ENCODE measurements around the gene INCENP. TPM values are rescaled to one million over a fixed set of nuclear protein-coding genes. Genes with fewer than 3 reads are reported as not detected.
"Not testable (repeated sequence)": the region's sequence is repeated elsewhere in the genome, so short reads cannot be mapped to it uniquely, and the experiment has no call there.

INCENP gene
- 96.8 and 107 TPM in 2 replicates for total RNA-seq (2014; rRNA removed; shearing (Covaris generic))

DNA sequence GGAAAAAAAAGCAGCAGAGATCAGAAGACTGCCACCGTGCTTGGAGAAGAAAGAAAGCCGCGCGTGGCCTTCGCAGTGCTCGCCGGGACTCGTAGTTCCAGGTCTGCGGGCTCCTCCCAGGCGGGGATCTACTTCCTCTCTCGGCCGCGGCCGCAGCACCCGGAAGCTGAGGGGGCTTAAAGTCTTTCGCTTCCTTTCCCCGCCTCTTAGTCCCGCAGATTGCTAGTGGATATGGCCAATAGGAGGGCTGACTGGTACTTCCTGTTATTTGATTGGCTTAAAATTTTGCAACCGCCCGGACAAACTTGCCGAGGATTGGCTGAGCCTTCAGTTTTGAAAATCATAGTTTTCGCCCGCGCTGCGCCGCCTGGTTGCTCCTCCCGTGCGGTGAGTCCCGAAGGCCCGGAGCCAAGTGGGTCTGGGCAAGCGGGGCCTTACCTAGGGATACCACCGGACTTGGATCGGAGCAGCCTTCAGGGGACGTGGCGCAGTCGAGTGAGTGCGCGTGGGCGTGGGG lies at the start of gene INCENP:
INCENP (plus strand) TSS at position 343 of the 517 bp plus-strand sequence. CDS start 4,151 bp downstream, outside the sequence.
- Histone ChIP-seq H3K4me3 (ENCODE audit: insufficient read depth, low read depth, low read length) (peak within 1 kb of the TSS; percentile 100), H3K36me3 (replicated peaks; ENCODE audit: control insufficient read depth, insufficient read depth, low read length) (peaks cover 9% of the 10 kb centered on the region), H3K27me3 (ENCODE audit: control insufficient read depth, insufficient read depth, low read length) (no peaks in the 10 kb centered on the region)
- DNase-seq, result peak; percentile 99

DNA sequence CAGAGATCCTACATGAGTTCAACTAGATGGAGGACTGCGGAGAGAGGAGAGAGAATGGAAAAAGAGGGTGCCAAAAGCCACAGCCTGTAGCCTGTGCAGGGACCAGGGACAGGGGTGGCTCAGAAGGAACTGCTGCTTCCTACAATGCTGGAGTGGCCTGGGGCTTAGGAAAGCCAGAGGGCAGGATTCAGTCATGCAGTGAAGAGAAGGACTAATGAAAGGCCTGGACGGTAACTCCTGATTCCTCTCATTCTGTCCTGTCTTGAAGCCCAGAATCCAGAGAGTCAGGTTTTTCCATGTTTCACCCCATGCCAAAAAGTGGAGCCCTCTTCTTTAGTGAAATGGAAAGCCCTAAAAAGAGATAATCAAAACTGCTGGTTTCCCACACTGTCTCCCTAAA lies 48.4 kb upstream of the INCENP start:
- no peak for DNase-seq
- Histone ChIP-seq H3K36me3 (replicated peaks; ENCODE audit: control insufficient read depth, insufficient read depth, low read length) (no peaks in the 10 kb centered on the region), H3K4me3 (ENCODE audit: insufficient read depth, low read depth, low read length) (no peak overlapping the region), H3K27me3 (ENCODE audit: control insufficient read depth, insufficient read depth, low read length) (no peaks in the 10 kb centered on the region)

- Histone ChIP-seq H3K4me3 (ENCODE audit: insufficient read depth, low read depth, low read length) (no peak overlapping the region), H3K36me3 (replicated peaks; ENCODE audit: control insufficient read depth, insufficient read depth, low read length) (no peaks in the 10 kb centered on the region), H3K27me3 (ENCODE audit: control insufficient read depth, insufficient read depth, low read length) (no peaks in the 10 kb centered on the region; the same call in 1 of the 2 replicates)
- DNase-seq, result no peak
Observed at GRCh38 chr11:62077132-62077531, 46.7 kb upstream of the INCENP start.

DNA sequence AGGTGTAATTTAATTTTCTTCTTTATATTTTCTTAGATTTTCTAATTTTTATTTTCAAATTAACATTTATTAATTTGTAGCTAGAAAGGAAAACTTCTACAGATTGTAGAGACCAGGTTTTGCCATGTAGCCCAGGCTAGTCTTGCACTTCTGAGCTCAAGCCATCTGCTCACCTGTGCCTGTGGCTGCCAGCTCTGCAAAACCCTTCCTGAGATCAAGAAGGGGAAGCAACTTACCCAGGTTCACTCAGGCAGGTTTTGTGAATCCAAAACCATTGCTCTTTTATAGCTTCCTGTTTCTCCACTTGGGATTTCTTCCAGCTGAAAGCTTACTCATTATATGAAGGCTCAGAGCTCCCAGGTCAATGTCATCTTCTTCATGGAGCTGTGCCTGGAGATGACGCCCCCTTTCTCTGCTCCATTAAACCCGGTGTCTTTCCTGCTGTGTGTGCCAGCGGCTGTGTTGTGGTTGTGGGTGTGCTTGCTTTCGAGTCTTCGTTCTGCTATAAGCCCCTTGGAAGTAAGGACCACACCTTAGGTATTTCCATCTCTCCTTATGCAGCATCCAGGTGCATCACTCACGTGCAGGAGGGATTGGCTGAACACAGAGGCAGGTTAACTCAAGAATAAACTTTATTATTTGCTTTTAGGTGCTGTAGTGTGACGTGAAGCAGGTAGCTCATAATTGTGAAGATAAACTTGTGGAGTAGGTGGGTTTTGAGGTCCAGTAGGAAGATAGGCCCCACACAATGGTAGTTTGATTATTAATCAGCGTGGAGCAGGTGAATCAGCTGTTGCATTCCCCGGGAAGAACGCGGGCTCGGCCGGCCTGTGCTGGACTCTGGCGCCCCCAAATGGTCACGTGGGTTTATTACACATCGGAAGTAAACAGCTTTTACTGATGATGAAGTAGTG lies 42.2 kb upstream of the INCENP start:
- Histone ChIP-seq H3K4me3 (ENCODE audit: insufficient read depth, low read depth, low read length) (no peak overlapping the region), H3K36me3 (replicated peaks; ENCODE audit: control insufficient read depth, insufficient read depth, low read length) (no peaks in the 10 kb centered on the region), H3K27me3 (ENCODE audit: control insufficient read depth, insufficient read depth, low read length) (no peaks in the 10 kb centered on the region; the same call in 1 of the 2 replicates)
- DNase-seq, result peak; percentile 73

DNA sequence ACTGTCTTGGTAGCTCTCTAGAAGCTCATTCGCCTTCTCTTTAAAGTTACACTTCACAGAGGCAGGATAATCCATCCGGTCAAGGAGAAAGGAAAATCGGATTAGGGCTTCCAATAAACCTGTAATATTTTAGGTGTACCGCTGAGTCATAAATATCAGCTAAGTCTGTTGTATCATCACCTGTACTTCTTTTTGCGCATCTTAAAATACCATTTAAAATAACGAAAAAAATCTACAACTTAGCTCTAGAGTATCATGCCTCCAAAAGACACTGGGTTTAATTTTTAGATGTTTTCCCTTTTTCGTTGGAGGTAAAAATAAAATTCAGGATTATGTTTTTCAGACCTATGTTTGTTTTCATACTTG lies 41.5 kb upstream of the INCENP start:
- Histone ChIP-seq H3K4me3 (ENCODE audit: insufficient read depth, low read depth, low read length) (no peak overlapping the region), H3K27me3 (ENCODE audit: control insufficient read depth, insufficient read depth, low read length) (no peaks in the 10 kb centered on the region; the same call in 1 of the 2 replicates), H3K36me3 (replicated peaks; ENCODE audit: control insufficient read depth, insufficient read depth, low read length) (no peaks in the 10 kb centered on the region)
- DNase-seq, result no peak

DNA sequence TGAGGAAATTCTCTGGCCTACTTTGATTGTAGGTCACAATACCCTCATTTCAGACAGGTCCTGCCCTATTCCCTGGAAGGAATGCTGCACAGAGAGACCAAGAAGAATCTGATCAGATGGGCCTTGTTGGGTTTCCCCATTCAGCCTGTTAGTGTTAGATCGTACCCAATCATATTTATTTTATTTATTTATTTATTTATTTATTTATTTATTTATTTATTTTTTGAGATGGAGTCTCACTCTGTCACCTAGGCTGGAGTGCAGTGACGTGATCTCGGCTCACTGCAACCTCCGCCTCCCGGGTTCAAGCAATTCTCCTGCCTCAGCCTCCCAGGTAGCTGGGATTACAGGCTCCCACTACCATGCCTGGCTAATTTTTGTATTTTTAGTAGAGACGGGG lies 39.0 kb upstream of the INCENP start:
- not testable (repeated sequence) for DNase-seq

GRCh38 chr11:62087694-62088093 lies 36.1 kb upstream of the INCENP start:
- Histone ChIP-seq H3K4me3 (ENCODE audit: insufficient read depth, low read depth, low read length) (no peak overlapping the region), H3K36me3 (replicated peaks; ENCODE audit: control insufficient read depth, insufficient read depth, low read length) (no peaks in the 10 kb centered on the region), H3K27me3 (ENCODE audit: control insufficient read depth, insufficient read depth, low read length) (no peaks in the 10 kb centered on the region)
- DNase-seq, result no peak

More for the DNA sequence above, 39.0 kb upstream of the INCENP start:
- not testable (repeated sequence) for H3K4me3 ChIP-seq (ENCODE audit: insufficient read depth, low read depth, low read length); H3K36me3 ChIP-seq (replicated peaks; ENCODE audit: control insufficient read depth, insufficient read depth, low read length); H3K27me3 ChIP-seq (ENCODE audit: control insufficient read depth, insufficient read depth, low read length)

DNA sequence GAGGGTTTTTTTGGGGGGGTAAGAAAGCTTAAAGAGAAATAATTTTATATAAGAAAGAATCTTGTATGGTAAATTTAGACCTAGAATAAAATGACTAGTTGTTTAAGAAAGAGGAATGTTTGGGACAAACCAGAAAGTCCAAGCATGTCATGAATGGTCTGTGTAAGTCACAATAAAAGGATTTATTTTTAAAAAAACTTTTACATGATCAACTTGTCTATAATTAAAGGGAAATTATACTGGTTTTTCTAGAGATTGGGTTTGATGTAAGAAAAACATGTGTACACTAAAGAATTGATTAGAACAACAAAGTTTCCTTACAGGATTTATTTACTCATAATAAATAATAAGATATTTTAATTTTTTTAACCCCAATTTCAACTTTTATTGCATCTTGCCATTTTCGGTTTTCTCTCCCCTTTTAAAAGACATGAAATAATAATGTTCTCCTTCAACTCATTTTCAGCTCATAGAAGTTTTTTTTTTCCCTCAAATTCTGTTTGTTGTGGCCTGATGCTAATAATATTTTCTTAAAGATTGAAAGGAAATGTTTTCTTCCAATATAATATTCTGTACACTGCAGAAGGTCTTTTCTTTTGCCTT lies 35.4 kb upstream of the INCENP start:
- no peaks in the 10 kb centered on the region for H3K36me3 ChIP-seq (replicated peaks; ENCODE audit: control insufficient read depth, insufficient read depth, low read length)
- DNase-seq, result no peak
- H3K27me3 ChIP-seq (ENCODE audit: control insufficient read depth, insufficient read depth, low read length), result no peaks in the 10 kb centered on the region
- no peak overlapping the region for H3K4me3 ChIP-seq (ENCODE audit: insufficient read depth, low read depth, low read length)

DNA sequence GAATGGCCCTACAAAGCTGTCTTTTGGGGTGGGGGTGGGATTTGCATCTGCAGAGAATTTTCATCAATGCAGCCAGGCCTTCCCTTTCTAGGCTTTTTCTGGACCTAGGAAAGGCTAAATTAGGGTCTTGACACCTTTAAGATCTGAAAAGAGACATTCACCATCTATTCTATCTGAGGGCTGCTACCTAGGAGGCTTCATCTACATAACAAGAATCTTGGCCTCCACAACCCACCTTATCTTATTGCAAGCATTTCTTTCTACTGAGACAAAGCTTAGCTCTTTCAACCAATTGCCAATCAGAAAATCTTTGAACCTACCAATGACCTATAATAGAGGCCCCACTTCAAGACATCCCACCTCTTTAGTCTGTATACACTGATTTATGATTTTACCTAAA lies 20.7 kb upstream of the INCENP start:
- Histone ChIP-seq H3K4me3 (ENCODE audit: insufficient read depth, low read depth, low read length) (no peak overlapping the region), H3K36me3 (replicated peaks; ENCODE audit: control insufficient read depth, insufficient read depth, low read length) (no peaks in the 10 kb centered on the region), H3K27me3 (ENCODE audit: control insufficient read depth, insufficient read depth, low read length) (no peaks in the 10 kb centered on the region)
- no peak for DNase-seq

- DNase-seq, result no peak
- Histone ChIP-seq H3K4me3 (ENCODE audit: insufficient read depth, low read depth, low read length) (no peak overlapping the region), H3K27me3 (ENCODE audit: control insufficient read depth, insufficient read depth, low read length) (no peaks in the 10 kb centered on the region), H3K36me3 (replicated peaks; ENCODE audit: control insufficient read depth, insufficient read depth, low read length) (no peaks in the 10 kb centered on the region)
Observed at GRCh38 chr11:62103986-62104385, 19.8 kb upstream of the INCENP start.

DNA sequence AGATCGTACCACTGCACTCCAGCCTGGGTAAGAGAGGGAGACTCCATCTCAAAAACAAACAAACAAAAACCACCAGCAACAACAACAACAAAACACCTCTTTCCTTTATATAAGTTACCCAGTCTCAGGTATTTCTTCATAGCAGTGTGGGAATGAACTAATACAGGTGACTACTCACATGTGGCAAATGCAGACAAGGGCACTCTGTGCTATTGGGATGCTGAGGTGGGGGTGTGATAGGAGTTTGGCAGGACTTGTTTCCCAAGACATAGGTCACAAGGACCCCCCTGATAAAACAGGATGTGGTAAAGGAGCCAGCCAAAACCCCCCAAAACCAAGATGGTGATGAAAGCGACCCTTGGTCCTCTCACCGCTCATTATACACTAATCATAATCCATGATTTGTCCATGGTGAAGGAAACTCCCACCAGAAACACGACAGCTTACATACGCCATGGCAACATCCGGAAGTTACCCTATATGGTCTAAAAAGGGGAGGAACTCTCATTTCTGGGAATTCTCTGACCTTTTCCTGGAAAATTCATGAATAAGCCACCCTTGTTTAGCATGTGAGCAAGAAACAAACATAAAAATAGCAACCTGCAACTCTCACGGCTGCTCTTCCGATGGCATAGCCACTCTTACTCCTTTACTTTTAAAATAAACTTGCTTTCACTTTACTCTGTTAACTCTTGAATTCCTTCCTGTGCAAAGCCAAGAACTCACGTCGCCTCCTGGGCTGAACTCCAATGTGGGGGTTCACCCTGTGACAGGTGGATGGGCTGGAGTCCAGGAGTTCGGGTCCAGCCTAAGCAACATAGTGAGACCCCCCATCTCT lies 18.8 kb upstream of the INCENP start:
- Histone ChIP-seq H3K36me3 (replicated peaks; ENCODE audit: control insufficient read depth, insufficient read depth, low read length) (no peaks in the 10 kb centered on the region), H3K27me3 (ENCODE audit: control insufficient read depth, insufficient read depth, low read length) (no peaks in the 10 kb centered on the region), H3K4me3 (ENCODE audit: insufficient read depth, low read depth, low read length) (no peak overlapping the region)
- DNase-seq, result no peak

DNA sequence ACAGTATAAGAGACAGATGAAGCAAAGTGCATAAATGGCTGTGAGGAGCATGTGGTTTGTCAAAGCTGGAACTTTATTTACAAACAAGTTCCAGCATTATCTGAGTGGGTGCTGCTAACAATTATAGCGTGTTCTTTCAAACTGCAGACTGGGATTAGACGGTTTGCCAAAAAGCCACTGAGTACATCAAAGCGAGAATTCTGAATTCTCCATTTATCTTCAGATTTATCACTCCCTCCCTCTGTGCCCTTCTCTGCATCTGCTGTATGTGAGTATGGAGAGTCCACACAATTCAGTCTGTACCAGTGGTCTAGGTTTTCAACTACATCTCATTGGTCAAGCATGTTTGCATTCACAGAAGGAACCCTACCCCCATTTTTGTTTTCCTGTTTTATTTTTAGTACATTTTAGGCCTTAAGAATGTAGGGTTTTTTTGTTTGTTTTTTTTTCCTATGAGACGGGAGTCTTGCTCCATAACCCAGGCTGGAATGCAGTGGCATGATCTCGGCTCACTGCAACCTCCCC lies 18.1 kb upstream of the INCENP start:
- DNase-seq, result no peak
- Histone ChIP-seq H3K27me3 (ENCODE audit: control insufficient read depth, insufficient read depth, low read length) (no peaks in the 10 kb centered on the region), H3K36me3 (replicated peaks; ENCODE audit: control insufficient read depth, insufficient read depth, low read length) (no peaks in the 10 kb centered on the region), H3K4me3 (ENCODE audit: insufficient read depth, low read depth, low read length) (no peak overlapping the region)

GRCh38 chr11:62108017-62108750 lies 15.6 kb upstream of the INCENP start:
- H3K36me3 ChIP-seq (replicated peaks; ENCODE audit: control insufficient read depth, insufficient read depth, low read length), result no peaks in the 10 kb centered on the region
- peak; percentile 70 for DNase-seq
- H3K27me3 ChIP-seq (ENCODE audit: control insufficient read depth, insufficient read depth, low read length), result no peaks in the 10 kb centered on the region
- H3K4me3 ChIP-seq (ENCODE audit: insufficient read depth, low read depth, low read length), result no peak overlapping the region
